SK-N-DZ (cell line): Measurements from ENCODE around the gene ZNRF1.
"Not testable (repeated sequence)": the region's sequence is repeated elsewhere in the genome, so short reads cannot be mapped to it uniquely, and the experiment has no call there.

ENCODE experiments used
- DNase-seq: peaks from one replicate; pipeline ENCODE4 v3.0.0-alpha.2; 2015; ENCODE audit warnings: low spot score

Gene ZNRF1

GRCh38 chr16:75026239-75026891, 27.5 kb downstream of the ZNRF1 start:
- DNase-seq: not testable (repeated sequence)

DNA sequence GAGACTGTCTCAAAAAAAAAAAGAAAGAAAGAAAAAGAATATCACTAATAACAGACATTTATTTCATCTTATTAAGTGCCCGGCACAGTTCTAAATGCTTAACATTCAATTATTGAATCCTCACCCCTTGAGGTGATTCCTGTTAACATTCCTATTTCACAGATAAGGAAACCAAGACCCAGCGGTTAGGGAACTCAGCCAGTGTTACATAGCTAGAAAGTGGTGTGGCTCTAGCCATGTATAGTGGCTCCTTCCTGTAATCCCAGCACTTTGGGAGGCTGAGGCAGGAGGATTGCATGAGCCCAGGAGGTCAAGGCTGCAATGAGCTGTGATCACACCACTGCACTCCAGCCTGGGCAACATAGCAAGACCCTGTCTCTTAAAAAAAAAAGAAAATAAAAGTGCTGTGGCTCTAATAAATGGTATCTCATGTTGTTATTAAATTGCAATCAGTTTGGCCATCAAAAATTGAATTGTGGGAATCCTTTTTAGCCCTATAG, 28.1 kb downstream of the ZNRF1 start:
- no peak for DNase-seq

GRCh38 chr16:75027520-75028300, 28.9 kb downstream of the ZNRF1 start:
- no peak for DNase-seq

DNA sequence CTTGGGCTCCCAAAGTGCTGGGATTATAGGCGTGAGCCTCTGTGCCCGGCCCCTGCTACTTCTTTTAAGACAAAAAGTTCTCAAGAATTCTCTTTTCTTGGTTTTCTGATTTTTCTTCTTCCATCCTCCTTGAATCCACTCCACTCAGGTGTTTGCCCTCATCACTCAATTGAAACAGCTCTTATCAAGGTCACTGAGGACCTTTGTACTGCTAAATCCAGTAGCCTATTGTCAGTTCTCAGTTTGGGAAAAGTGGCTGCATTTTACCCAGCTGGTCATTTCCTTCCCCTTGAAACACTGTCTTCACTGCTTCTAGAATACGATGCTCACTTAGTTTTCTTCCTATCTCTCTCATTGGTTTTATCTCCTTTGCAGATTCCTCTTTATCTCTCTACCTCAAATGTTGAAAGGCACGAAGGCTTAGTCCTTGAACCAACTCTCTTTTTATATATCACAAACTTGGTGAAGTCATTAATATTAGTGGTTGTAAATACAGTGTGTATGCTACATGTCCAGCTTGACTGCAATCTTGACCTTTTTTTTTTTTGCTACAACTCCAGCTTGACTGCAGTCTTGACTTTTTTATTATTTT, 29.8 kb downstream of the ZNRF1 start:
- DNase-seq: no peak

GRCh38 chr16:75029854-75030253, 31.0 kb downstream of the ZNRF1 start:
- no peak for DNase-seq

DNA sequence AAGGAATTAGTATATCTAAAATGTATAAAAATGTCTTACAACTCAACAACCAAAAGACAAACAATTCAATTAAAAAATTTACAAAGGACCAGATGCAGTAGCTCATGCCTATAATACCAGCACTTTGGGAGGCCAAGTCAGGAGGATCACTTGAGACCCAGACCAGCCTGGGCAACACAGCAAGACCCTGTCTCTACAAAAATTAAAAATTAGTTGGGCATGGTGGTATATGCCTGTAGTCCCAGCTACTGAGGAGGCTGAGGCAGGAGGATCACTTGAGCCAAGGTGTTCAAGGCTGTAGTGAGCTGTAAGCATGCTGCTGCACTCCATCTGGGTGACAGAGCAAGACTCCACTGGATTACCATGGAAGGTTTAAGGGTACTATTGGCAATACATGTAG, 33.8 kb downstream of the ZNRF1 start:
- DNase-seq: no peak

GRCh38 chr16:75035410-75035968, 36.7 kb downstream of the ZNRF1 start:
- DNase-seq: no peak

DNA sequence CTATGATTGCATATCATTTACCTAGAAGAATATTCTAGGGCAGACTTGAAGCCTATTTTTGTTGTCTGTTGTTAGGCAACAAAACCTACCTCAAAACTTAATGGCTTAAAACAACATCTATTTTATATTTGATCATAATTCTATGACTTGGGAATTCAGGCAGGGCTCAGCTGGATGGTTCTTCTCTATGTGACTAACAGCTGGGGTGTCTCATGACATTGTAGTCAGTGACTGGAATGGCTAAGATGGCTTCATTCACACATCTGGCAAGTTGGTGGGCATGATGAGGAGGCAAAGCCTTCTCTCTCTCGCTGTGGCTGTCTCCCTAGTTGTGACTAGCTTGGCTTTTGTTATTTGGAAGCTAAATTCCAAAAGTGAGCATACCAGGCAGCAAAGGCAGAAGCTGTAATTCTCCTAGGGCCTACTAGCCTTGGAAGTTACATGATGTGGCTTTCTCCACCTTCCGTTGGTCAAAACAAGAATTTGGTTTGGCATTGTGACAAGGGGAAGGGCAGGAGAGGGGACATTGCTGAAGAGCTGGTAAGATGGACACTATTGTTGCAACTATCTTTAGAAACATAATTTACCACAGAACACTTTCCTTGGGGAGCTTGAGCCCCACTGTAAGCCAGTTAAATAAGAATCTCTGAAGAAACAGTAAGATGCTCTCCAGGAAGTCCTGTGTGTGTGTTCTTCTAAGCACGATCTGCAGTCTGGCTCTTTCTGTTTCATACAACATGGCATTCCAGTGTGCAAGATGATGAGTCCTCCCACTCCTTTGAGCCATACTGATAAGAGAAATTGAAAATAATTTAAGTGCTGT, 39.4 kb downstream of the ZNRF1 start:
- DNase-seq: no peak

DNA sequence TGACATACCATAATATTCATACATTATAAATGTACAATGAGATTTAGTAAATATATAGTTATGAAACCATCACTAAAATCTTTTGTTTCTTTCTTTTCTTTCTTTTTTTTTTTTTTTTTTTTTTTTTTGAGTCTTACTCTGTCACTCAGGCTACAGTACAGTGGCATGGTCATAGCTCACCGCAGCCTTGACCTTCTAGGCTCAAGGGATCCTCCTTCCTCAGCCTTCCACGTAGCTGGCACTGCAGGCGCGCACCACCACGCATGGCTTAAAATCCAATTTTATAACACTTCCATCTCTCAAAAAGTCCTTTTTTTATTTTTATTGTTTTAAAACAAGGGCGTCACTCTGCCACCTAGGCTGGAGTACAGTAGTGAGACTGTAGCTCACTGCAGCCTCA, 41.1 kb downstream of the ZNRF1 start:
- no peak for DNase-seq

DNA sequence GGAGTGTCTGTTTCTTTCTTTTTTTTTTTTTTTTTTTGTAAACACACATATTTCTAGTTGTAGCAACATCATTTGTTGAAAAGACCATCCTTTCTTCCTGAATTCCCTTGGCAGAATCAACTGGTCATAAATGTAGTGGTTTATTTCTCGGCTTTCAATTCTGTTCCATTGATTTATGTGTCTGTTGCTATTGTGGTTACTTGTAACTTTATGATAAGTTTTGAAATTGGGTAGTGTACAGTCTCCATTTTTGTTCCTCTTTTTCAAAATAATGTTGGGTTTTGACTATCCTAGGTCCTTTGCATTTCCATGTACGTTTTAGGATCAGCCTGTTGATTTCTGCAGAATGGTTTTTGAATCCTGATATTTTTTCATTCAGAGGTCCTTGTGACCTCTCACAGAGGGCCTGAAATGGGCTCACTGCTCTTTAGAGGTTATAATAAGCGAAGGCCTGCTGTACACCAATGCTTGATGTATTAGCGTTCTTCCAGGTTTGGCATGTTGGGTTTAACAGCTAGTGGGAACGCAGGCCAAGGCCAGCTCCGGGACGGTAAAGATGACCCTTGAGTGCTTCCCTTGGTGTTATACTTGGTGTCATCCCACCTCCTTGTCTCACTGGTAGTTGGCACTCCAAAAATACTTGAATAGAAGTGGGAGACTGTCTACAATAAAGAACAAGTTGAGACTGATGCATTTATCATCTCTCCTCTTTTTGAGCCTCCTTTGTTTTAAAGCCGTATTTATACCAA, 43.8 kb downstream of the ZNRF1 start:
- DNase-seq: no peak

GRCh38 chr16:75043175-75043895, 44.5 kb downstream of the ZNRF1 start:
- peak; percentile 56 for DNase-seq

DNA sequence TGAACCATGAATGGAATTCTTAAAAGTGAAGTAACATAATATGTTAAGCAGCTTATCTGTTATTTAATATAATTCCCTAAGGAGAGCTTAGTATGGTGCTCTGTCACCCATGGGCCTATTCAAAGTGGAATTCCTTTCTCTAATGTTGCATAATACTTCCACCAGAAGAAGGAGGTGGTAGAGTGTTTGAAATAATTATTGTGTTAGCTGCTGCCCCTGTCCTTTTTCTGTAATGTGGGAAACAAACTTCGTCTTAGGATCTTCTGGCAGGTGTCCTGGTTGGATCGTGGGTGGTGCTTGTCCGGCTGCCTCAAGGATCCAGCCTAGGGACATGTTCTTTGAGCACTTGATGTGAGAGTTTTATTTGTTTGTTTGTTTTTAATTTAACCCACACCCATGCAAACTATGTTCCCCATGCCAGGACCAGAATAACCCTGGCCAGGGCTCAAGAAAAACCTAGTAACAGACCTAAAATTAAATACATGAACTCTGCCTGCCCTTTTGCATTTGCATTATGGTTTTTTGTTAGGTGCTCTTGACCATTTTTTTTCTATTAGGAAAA, 46.1 kb downstream of the ZNRF1 start:
- DNase-seq: no peak

DNA sequence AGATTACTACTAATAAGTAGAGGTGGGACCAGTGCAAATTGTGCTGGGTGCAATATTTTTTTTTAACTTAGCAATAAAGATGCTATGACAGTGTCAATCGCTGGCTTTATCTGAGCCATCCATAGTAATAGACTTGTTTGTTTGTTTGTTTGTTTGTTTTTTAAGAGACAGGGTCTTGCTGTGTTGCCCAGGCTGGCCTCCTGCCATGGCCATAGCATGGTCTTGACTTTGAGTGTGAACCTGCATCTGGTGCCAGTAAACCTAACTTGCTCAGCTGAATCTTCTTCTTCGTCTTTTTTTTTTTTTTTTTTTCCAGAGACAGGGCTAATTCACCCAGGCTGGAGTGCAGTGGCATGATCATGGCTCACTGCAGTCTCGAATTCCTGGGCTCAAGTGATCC, 46.6 kb downstream of the ZNRF1 start:
- no peak for DNase-seq

DNA sequence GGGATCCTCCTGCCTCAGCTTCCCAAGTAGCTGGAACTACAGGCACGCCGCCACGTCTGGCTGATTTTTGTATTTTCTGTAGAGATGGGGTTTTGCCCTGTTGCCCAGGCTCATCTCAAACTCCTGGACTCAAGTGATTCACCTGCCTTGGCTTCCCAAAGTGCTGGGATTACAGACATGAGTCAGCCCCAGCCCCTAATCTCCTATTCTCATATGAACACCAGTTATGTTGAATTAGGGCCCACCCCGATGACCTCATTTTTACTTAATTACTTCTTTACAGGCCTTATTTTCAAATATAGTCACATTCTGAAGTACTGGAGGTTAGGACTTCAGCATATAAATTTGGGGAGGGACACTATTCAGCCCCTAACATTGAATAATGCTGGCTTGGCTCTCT, 49.2 kb downstream of the ZNRF1 start:
- DNase-seq: no peak

GRCh38 chr16:75048530-75048929, 49.7 kb downstream of the ZNRF1 start:
- DNase-seq: no peak

GRCh38 chr16:75052481-75053202, 53.8 kb downstream of the ZNRF1 start:
- no peak for DNase-seq

- DNase-seq: no peak
These were observed 55.1 kb downstream of the ZNRF1 start for GRCh38 chr16:75053791-75054555.

DNA sequence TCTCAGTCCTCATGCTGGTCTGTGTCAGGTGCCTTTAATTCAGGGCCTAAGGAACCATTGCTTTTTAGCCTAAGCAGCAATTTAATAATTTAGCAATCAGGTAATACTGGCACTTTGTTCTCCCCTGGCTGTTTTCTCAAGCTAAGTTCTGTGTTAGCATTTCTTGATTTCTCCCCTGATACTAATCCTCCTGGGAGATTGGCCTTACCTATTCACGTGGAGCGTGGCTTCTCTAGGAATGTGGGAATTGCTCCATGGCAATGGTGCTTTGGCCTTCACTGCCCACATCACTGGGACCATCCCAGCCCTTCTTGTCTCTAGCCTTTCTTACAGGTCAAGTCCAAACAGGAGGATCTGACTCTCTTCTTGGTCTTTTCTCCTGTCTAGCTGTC, 55.7 kb downstream of the ZNRF1 start:
- DNase-seq: no peak
